ENCODE measurements around the gene SPAG9.

Gene SPAG9

DNA sequence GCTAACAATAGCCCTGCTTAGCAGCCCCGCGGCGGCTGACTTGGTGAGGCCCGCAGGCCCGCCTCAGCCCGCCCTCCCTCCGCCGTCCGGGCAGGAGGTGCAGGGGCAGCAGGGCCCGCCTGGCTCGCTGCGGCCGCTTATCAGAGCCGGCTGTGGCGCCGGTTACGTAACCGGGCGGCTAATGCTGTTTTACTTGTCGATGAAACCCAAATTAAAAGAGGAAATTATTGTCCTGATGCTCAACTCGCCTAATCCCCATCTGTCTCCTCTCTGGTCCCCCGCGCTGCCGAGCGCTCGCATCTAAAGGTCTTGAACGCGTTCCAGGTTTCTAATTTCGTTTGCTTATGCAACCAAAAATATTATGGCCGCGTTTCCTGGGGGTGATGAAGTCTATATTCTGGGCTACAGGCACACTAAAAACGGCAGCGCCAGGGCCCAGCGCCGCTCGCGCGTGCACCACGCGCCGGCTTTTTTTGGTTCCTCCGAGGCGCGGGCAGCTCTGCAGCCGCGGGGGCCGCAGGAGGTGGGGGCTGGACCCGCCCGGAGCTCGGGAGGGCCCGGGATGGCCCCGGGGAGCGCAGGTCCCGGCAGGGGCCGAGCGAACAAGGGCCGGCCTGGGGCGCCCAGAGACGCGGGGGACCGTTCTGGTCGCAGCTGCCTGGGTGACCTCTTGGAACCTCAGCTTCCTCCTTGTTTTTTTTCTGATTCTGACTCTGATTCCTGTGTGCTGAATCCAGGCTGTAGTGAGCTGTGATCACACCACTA, 189.3 kb downstream of the SPAG9 start:
- DNase-seq = no peak

DNA sequence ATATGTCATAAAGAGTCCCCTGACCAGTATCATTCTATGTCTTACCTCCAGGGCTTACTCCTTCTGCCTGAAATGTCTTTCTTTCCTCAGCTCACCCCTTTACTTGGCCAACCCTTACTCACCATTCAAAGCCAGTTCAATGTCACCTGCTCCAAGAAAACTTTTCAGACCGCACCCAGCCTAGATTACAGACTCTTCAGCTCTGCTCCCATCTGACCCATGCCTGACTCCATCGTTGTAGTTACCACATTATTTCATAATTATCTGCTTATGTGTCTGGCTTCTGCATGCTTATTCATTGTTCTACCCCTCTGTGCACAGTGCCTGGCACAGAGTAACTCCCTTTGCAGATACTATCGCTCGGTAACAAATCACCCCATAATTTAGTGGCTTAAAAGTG, 192.0 kb downstream of the SPAG9 start:
- no peak for DNase-seq

DNA sequence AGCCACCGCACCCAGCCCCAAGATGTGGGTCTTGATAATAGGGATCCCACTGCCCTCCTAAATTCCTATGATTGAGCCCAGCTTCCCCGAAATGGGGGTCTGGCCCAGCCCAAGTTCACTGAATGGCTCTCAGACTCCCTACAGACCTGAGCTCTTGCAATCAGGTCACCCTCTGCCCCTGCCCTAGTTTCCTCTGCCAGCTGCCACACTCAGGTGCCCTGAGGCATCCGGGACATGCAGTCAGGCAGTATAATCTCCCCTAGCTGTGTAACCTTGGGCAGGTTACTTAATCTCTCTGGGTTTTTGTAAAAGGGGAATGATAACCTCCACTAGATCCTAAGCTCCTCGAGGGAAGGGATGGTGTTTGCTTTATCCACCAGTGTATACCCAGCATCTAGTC, 193.4 kb downstream of the SPAG9 start:
- DNase-seq = no peak

DNA sequence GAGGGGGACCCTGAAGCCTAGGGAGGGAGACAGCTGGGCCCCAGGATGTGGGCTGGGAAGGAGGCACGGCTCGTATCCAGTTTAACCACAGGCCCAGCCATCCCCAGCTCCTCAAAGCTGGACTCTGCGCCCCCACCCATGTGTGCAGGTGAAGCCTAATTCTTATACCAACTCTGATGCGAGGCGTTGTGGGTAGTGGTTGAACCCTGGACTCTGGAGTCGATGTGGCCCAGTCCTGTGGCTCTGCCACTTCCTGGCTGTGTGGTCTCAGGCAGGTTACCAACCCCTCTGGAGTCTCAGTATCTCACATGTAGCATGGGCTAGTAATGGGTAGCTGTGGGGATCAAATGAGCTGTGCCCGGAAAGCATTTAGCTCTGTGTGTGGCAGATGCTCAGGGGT, 194.1 kb downstream of the SPAG9 start:
- no peak for DNase-seq

DNA sequence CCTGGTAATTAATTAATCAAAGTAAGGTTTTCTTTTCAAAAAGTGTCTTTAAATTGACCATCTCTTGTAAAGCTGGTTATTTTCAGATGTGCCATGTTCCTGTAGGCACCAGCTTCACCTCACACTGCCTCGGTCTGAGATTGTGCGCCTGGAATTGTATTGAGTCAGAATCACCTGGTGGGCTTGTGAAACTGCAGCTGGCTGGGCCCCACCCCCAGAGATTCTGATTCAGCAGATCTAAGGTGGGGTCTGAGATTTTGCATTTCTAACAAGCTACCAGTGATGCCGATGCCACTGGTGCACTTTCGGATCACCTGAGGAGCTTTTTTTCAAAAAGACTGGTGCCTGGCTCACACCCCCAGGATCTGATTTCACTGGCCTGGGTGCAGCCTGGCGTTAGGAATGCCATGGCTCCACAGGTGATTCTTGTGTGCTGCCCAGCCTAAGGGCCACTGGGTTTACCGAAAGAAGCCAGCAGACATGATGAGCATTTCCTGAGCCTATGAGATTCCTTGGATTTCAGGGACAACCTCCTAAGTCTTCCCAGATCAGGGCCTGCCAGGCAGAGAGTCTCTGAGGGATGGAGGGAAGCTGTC, 195.3 kb downstream of the SPAG9 start:
- no peak for DNase-seq

DNA sequence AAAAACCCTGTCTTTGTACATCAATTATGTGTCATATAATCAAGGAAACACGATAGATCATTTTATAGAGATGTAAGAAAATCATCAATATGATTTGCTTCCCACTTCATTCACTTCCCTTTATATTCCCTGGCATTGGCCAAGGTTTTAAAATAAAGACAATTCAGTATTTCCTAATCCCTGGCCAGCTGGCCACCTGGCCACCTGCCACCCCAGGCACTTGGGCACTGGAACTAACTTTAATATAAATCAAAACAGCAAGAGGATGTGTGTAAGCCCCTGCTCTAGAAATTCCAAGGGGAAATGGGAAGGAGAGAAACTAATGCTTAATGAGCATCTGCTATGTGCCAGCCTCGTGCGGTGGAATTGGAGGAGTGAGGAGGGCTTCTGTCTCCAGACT, 195.9 kb downstream of the SPAG9 start:
- no peak for DNase-seq

DNA sequence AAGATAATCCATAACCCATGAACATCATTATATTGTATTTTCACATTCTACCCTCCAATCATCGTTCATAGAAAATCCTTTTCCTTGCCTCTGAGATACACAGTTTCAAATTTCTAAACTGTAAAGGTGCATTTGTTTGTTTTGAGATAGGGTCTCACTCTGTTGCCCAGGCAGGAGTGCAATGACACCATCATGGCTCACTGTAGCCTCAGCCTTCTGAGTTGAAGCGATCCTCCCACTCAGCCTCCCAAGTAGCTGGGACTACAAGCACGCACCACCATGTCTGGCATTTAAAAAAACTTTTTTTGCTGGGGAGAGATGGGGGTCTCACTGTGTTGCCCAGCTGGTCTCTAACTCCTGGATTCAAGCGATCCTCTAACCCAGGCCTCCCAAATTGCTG, 196.4 kb downstream of the SPAG9 start:
- no peak for DNase-seq

DNA sequence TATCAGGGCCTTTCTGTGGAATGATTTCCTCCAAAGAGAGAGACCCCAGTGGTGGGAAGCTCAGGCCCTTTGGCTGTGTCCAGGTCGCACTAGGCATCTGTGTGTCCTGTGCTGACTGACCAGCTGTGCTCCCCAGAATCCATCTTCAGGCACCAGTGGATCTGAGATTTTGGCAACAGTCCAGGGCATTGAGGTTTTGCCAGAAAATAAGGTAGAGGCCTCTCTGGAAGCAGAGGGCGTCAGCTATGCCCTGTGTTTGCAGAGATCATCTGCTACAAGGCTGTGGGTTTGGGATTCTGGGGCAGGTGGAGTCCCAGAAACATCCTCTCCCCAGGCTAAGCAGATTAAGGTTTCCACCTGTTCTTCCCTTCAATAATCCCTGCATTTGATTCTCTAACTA, 197.1 kb downstream of the SPAG9 start:
- no peak for DNase-seq

DNA sequence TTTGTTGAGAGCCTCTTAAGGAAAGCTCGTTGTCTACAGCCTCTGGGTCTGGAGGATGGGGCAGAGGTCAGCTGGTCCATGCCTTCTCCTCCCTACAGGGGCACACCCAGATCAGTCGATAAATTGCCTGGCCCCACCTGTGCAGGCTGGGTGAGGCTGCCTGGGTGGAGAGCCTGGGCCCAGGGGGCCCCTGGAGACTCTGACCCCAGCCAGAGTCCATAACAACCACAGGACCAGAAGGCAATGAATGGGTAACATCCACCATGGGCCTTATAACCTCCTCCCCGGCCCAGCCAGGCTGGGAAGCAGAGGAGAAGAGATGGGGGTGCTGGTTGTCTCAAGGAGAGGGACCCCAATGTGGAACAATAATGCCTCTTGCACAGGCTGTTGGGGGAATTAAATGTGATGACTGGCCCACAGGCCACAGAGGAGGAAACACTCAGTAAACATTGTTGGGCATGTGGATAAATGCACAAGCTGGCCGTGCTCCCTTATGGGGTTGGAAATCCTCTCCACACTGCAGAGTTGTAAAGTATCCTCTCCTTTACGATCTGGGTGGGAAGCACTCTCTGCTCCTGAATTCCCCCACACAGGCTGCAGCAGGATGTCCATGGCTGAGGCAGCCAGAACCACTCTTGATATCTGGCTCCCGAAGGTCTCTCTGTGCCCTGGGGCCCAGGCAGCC, 197.8 kb downstream of the SPAG9 start:
- DNase-seq = no peak

DNA sequence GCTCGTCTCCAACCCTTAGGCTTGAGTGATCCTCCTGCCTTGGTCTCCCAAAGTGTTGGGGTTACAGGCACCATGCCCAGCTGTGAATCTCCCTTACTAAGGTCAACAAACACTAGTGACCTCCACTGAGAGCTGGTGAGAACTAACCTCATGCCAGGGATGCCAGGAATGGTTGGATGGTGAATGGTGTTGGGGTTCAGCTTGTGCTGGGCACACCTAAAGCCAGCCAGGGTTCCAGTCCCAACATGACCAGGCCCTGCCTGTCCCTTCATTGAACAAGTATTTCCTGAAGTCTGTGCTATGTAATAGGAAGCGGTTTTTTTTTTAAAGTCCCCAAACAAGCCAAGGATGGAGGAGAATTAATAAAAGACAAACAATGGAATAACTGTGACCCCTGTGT, 198.6 kb downstream of the SPAG9 start:
- no peak for DNase-seq

DNA sequence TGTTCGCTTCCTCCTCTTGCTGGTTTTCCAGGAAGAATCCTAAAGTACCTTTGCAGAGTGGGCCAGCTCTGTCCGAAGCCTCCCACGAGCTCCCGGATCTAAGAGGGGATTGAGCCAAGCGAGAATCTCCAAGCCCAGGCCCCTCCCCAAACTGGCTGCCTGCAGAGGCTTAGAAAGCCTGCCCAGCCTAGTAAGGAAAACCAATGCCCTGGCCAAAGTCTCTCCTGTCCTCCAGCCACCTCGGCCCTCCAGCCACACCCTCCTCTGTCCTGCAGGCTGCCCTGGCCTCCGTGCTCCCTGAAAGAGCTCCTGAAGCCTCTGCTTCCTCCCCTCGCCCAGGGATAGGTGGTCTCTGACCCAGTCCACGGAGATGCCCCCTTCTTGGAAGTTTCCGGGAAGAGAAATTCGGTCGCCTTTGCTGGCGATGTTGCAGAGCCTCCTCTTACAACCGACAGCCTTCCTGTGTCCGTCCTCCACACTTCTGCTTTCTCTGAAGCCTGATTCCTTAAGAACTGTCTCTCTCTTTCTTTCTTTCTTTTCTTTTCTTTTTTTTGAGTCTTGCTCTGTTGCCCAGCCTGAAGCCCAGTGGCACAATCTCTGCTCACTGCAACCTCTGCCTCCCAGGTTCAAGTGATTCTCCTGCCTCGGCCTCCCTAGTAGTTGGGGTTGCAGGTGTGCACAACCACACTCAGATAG, 199.6 kb downstream of the SPAG9 start:
- DNase-seq = no peak

DNA sequence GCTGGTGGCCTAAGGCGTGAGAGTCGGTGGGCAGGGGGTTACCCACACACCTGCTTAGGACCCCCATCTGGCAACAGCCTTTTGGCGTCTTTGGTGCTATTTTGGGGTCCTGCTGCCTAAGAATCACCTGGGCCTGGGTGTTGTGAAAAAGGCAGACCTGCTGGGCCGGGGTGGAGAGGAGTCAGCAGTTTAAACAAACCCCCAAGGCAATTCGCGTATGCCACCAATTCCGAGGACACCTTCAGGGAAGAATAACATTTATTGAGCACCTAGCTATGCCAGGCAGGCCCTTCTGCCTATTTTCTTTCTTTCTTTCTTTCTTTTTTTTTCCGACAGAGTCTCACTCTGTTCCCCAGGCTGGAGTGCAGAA, 200.6 kb downstream of the SPAG9 start:
- DNase-seq = no peak

DNA sequence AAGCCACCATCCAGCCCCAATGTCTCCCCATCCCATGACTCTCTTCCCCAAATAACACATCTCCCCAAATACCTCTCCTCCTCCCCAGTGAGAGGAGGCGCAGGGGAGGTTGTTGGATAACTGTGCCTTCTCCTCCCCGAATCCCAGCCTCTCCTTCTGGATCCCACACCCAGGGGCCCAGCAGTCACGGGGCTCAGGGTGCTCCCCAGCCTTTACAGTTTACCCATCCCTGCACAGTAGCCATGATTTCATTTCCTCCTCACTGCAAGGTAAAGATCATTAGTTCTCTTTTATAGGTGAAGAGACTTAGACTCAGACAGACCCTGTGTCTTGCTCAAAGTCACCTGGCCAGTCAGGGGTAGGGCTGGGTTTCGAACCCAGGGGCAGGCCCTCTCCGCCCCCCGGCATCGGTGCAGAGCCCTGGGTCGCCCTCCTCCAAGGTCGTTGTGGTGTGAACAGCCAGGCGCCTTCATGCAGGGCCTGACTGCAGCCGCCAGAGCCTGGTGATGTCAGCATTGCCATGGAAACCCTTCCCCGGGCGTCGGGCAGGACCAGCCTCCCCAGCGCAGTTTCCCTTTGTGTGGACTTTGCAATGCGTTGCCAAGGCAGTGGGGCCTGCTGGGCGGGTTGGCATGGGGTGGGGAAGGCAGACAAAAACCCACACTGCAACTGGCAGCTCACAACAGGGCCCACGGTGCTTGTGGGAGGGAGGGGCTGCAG, 201.2 kb downstream of the SPAG9 start:
- DNase-seq = peak; percentile 69

DNA sequence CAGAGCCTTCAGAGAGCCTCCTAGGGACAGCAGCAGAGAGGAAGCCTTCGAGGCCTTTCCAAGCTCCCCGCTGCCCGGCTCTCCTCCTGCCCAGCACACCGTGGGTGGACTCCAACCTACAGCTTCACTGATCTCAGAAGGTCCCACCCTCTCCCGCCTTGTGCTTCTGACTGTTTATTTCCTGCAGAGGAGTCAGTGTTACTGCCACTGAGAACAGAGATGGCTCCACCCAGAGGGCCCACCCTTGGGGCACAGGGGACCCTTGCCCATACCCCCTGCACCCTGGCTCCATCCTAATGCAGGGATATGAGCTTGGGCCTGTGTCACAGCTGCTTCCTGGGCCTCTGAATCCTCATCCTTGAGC, 201.8 kb downstream of the SPAG9 start:
- no peak for DNase-seq

DNA sequence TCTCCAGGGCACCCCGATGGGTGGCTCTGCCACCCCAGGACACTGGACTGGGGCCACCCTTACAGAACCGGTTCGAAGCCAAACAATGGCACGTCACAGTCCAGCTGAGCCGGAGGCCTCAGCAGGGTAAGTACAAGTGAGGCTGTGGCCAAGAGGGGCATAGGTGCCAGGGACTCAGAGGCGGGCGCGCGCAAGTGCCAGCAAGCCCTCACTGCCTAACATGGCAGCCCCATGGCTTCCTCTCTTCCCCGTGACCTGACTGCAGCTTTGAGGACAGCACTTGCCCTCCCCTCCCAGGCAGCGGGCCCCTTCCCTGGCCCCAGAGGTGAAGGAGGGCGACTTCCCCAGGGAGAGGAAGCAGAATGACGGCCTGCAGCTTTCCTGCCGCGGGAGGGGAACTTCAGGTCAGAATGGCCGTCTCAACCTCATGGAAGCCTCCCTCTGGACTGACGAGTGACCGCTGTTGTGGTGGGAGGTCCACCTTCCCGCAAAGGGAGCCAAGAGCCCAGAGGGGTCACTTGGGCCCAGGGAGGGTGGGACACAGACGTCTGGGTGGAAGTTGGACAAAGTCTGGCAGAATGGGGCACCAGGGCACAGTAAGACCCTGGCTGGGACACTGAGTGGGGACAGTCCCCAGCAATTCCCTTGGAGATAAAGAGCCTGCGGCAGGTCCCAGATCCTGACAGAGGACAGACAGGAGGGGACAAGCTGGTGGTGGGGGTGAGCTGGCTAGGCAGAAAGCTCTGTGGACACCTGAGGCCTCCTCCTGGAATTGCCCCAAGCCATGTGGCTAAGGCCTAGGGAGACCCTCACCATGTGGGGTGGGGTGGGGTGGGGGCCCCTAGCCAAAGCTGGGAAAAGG, 202.4 kb downstream of the SPAG9 start:
- no peak for DNase-seq

DNA sequence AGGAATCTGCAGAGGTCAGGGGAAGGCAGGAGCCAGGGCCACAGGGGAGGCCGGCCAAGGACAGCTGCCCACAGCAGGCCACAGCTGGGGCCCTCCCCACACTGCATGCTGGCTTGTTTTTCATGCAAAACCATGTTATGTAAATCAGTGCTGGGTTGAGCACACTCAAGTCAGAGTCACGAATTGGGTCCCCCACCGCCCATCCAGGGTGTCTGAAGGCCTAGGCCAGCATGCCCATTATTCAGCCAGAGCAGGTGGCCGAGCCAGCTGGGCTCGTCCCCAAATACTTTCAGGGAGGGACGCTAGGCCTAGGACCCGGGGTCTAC, 203.3 kb downstream of the SPAG9 start:
- no peak for DNase-seq

DNA sequence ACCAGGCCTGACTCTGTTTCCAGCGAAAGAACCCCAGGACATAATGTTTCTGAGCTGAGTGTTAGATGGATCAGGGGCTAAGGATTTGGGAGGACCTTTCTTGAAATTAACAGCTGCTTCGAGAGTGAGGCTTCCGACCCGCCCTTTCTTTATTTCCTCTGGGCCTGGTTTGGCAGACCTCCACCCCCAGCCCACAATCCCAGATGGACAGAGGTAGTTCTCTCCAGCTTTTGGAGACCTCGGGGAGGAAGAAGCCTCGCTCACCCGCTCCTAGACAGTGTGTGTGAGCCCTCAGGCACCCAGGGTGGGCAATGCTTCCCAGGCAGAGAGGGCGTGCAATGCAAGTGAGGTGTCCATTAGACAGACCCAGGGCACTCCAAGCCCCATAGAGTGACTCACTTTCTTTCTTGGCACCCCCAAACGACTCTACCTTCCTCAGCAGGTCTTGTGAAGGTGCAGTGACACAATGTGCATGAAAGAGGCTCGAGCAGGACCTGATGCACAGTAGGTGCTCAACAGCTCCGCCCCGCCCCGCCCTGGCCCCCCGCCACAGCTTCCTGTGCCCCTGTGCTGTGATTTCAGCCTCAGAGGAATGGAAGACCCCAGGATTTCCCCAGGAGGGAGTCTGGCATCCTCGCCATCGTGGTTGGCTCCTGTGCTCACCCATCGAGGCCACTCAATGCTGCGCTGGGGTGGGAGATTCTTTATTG, 203.8 kb downstream of the SPAG9 start:
- DNase-seq = no peak

DNA sequence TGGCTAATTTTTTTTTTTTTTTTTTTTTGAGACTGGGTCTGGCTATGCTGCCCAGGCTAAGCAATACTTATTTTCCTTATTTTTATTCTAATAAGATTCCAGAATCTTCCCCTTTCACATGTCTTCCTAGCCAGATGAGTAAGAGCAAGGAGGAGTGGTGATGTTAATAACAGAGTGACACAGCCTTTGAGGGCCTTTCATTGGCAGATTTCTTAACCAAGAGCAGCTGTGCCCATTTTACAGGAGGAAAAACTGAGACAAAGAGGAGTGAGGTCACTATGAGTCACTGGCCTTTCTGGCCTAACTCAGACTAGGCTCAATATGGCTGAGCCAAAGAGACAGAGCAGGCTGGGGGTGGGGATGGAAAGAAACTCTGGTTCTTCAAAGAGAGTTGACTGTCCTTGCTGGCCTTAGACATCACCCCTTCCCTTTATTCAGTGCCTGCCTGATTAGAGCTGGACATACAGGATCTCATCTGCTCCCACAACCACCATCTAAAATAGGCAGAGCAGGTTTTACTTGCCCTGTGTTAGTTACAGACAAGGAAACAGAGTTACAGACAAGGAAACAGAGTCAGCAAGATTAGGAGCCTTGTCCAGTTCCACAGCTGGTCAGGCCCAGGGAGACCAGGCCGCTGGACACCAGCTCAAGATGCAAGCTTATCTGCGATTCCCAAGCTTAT, 204.5 kb downstream of the SPAG9 start:
- DNase-seq = no peak

DNA sequence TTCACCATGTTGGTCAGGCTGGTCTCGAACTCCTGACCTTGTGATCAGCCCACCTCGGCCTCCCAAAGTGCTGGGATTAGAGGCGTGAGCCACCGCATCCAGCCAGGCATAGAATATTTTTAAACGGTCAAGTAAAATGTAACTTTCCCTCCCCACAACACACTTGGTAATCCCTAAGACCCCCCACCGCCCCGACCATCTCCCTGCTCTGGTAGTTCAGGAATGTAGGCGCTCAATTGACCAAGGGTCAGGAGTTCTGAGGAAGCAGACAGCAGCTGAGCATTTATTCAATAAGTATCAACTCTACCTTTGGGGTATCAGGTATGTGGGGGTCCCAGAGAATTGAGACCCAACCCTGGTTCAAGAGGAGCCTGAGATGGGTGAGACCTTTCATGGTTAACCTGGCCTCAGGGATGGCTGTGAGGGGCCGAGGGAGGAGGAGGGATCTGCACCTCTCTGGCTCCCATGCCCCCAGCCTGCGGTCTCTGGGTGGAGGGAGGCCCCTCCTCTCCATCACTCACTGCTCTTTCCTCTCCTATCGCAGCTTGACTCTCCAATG, 206.1 kb downstream of the SPAG9 start:
- DNase-seq = no peak

DNA sequence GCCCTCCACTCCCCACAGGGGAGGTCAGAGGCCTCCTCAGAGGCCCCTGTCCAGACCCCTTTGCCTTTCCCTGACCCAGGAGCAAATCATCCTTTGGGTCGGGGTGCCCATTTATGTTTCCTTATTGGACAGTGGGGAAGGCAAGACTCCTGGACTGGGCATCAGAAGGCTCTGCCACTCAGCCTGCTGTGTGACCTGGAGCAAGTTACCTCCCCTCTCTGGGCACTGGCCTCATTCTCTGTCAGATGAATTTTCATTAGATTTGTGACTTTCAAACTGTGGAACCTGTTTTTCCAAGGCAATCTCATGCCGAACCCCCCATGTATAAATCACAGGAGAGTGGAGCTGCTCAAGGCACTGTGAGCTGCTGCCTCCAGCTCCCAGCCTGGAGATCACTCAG, 207.5 kb downstream of the SPAG9 start:
- no peak for DNase-seq
